Subcutaneous adipose tissue (tissue), 4 donors: ENCODE results near the gene HASPIN. TPM values are rescaled to one million over a fixed set of nuclear protein-coding genes. Genes with fewer than 3 reads are reported as not detected.

Source experiments
- CTCF ChIP-seq: fragments of 450-650 bp; IDR thresholded peaks from one replicate; pipeline ENCODE4 v1.5.1; 2016; ENCODE audit warnings: low read depth, mild to moderate bottlenecking, control low read depth, antibody characterized with exemption, moderate library complexity
- total RNA-seq, 4 donors: library from RNA; depleted of rRNA; stranded (reverse); fragments of >200 nt; gene quantifications; one replicate each; pipeline ENCODE4 v1.1.0, GENCODE V29; 2016

Gene HASPIN
- total RNA-seq, 4 donors from 2014 or later, result 0.33 to 0.44 (median 0.34) TPM; not detected in 1

GRCh38 chr17:3744014-3744413 lies 20.3 kb downstream of the HASPIN start:
- TF ChIP-seq CTCF, result no peak

GRCh38 chr17:3745071-3745470 lies 21.4 kb downstream of the HASPIN start:
- no peak for TF ChIP-seq CTCF

GRCh38 chr17:3747805-3748204 lies 24.1 kb downstream of the HASPIN start:
- TF ChIP-seq CTCF, result no peak

- TF ChIP-seq CTCF, result no peak
Observed at GRCh38 chr17:3748576-3748975, 24.9 kb downstream of the HASPIN start.

- TF ChIP-seq CTCF, result no peak
Observed at GRCh38 chr17:3750296-3750695, 26.6 kb downstream of the HASPIN start.

- TF ChIP-seq CTCF, result no peak
Observed at GRCh38 chr17:3750926-3751325, 27.2 kb downstream of the HASPIN start.

- TF ChIP-seq CTCF, result no peak
Observed at GRCh38 chr17:3751836-3752235, 28.1 kb downstream of the HASPIN start.

GRCh38 chr17:3753624-3754023 lies 29.9 kb downstream of the HASPIN start:
- TF ChIP-seq CTCF, result no peak
